ENCODE measurements around the gene ST6GAL2.

Gene ST6GAL2

DNA sequence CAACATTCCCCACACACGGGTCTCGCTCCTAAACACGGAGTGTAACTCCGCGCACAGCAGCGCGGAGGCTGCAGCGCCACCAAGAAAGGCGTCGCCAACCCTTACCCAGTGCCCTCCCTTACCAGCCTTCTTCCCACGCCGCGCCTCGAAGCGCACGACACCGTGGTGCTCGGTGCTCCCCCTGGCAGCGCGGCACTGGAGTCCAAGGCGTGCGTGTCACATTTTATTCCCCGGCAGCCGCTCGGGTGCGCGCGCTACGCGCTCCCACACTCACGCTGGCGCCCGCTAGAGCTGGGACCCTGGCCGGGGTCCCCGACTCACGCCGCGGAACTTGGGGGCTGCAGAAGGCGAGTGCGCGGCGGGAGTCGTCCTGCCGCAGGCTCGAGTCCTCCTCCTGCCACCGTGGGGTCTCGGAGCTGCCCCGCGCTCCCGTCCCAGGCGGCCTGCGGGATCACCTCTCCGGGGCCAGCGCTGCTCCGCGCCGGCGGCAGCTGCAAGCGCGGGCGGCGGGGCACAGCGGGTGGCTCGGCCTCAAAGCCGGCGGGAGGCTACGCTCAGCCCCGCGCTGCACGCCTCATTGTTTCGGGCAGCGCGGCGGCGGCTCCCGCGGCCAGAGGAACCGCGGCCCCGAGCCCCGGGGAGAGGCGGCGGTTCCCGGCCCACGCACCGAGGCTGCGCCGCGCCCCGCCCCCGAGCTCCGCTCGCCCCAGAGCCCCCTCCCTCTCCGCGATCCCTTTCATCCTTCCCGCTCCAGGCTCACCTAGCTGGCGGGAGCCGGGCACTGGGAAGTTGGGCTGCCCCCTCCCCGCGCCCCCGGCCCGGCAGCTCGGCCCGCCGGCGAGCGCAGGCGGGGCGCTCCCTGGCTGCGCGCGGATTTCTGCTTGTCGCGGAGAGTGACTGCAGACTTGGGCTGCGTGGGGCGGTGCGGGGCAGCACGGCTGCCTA, at the start of gene ST6GAL2:
Gene ST6GAL2, minus strand, starts transcription at position 197 of the 945 bp plus-strand sequence. CDS start 42,190 bp downstream, outside the sequence.
- DNase-seq: no peak

- DNase-seq: no peak
These were observed 46.7 kb upstream of the ST6GAL2 start for GRCh38 chr2:106932644-106933043.

GRCh38 chr2:106931717-106932335, 45.9 kb upstream of the ST6GAL2 start:
- no peak for DNase-seq

GRCh38 chr2:106921451-106921850, 35.5 kb upstream of the ST6GAL2 start:
- DNase-seq: no peak

GRCh38 chr2:106919012-106919411, 33.0 kb upstream of the ST6GAL2 start:
- no peak for DNase-seq

DNA sequence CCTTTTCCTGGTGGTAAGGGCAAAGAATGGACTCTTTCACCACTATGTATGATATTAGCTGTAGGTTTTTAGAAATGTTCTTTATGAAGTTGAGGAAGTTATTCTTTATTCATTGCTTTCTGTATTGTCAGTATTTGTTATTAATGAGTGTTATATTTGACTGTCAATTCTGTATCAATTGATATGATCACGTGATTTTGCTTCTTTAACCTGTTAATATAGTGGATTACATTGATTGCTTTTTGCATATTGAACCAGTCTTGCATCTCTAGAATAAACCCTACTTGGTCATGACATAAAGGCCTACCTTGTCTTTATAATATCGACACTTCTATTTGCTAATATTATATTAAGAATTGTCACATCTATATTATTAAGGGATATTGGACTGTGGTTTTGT, 18.3 kb upstream of the ST6GAL2 start:
- DNase-seq: no peak

- DNase-seq: no peak
These were observed 14.0 kb upstream of the ST6GAL2 start for GRCh38 chr2:106899786-106900530.

GRCh38 chr2:106894545-106894944, 8.6 kb upstream of the ST6GAL2 start:
- no peak for DNase-seq

DNA sequence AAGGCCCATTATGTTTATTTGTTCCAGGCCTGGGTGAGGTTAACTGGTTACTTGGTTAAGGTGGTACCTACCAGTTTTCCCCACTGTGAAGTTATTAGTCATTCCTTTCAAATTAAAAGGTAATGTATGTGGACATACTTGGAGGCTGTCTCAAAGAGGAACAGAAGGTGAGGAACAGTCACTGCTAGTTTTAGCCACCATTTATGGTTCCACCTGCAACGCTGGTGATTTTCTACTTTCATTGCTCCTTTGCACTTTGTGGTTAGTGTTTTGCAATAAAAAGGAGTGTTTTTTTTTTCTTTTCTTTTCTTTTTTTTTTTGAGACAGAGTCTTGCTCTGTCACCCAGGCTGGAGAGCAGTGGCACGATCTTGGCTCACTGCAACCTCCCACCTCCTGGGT, 6.1 kb upstream of the ST6GAL2 start:
- no peak for DNase-seq

- DNase-seq: no peak
These were observed 4.6 kb upstream of the ST6GAL2 start for GRCh38 chr2:106890606-106891005.

DNA sequence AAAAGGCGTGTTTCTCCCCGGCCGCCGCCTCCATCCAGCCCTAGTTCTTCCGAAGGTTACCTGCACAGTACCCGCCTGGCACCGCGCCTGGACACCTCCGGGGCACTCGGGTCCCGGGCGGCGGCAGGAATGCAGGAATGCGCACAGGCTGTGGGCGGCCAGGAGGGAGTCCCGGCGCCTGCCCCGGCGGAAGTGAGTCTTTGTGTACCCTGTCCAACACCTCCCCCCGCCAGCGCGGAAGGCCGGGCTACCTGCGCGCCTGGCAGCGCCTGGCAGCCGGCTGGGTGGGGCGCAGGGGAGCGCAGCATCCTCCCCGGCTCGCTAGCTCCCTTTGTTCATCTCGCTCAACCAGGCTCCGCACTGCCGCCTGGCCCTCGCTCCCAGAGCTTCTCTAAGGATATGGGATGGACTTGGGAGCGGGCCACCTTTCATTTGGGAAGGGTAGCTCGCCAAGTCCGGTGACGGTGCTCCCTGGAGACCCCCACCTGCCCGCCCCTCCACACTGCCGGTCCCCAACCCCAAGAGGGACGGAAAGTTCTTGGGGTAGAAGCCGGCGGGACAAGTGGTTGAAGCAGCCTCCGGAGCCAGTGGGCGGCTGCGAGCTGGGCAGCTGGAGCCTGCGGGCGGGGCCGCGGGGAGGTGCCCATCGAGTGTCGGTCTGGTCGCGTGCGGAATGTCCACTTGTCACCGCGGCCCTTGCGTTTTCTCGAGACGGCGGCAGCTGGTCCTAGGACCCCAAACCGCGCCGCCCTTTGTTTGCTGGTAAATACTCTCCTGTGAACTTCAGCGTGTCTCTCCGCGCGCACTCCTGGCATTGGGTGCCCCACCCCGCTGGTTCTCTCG, 1.2 kb upstream of the ST6GAL2 start:
- DNase-seq: no peak

GRCh38 chr2:106885329-106885728, 638 bp downstream of the ST6GAL2 start:
- no peak for DNase-seq

- DNase-seq: no peak
These were observed 3.3 kb downstream of the ST6GAL2 start for GRCh38 chr2:106882673-106883072.

DNA sequence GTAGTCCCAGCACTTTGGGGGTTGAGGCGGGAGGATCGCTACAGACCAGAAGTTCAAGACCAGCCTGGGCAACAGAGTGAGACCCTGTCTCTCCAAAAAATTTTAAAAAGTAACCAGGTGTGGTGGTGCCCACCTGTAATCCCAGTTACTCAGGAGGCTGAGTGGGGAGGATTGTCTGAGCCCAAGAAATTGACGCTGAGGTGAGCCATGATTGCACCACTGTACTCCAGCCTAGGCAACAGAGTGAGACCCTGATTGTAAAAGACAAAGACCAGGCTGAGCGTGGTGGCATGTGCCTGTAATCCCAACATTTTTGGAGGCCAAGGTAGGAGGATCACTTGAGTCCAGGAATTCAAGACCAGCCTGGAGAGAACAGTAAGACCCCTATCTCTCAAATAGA, 7.8 kb downstream of the ST6GAL2 start:
- no peak for DNase-seq

DNA sequence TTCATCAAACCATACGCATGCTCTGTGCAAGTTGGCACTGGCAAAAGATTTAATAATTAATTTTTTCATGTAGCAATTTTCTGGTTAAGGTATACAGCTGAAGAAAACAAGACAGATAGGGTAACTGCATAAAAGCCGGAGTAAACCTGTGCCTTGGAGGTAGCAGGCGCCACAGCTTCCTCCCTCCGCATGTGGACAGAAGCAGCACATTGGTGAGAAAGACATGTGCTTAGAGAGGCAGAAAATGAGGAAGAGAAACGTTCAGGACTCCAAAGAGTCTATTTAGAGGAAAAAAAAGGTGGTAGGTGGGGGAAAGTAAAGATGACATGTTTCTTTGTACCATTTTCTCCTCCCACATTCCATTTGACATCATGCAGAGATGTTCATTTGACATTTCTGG, 9.3 kb downstream of the ST6GAL2 start:
- no peak for DNase-seq

GRCh38 chr2:106869512-106870275, 16.3 kb downstream of the ST6GAL2 start:
- DNase-seq: no peak

DNA sequence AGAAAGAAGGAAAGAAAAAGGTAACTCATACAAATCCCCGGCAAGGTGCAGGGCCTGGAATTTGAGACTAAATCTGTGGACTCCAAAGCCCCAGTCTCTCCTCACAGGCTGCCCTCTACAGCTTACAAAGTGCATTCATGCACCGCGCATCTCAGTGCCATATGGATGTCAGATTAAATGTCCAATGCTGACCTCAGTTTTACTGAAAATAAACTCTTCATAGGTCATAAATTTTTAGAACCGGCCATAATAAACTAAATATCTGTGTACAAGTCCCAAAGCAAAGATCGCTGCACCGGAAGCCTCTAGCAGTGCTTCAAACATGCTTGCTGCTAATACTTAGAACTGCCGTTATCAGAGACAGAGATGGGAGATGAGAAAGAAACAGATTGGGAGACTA, 17.7 kb downstream of the ST6GAL2 start:
- DNase-seq: no peak

- DNase-seq: no peak
These were observed 18.6 kb downstream of the ST6GAL2 start for GRCh38 chr2:106867196-106867953.

DNA sequence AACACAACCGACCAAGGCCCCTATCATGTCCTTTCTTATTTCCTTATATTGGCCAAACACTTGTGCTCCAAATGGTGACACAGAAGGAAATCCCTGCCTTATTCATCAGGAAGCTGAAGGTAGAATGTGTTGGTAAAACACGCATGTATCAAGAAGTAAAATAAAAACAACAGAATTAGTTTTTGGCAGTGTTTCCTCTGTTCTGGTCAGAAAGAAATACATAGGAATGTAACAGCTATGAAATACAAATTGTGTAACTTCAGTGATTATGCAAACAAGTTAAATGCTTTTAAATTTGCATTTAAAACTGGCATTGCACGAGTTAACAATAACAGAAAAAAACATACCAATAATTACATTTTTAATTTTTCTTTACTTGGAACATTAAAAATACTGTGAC, 19.3 kb downstream of the ST6GAL2 start:
- DNase-seq: no peak

GRCh38 chr2:106864051-106864450, 21.9 kb downstream of the ST6GAL2 start:
- no peak for DNase-seq

GRCh38 chr2:106863387-106863786, 22.6 kb downstream of the ST6GAL2 start:
- DNase-seq: no peak
